Fibroblast of mammary gland (primary cell): ENCODE results near the gene LGR6.

ENCODE experiments used
- DNase-seq: peaks from one replicate; pipeline ENCODE4 v3.0.0-alpha.2; 2010; ENCODE audit warnings: low read depth
- H3K4me3 ChIP-seq: 2 replicates; pipeline ENCODE4 v1.5.1; 2011; ENCODE audit warnings: low read depth, mild to moderate bottlenecking, low read length, moderate library complexity; ENCODE audit not compliant: control insufficient read depth
- CTCF ChIP-seq: conservative IDR thresholded peaks from 2 replicates; pipeline ENCODE4 v1.5.1; 2011; ENCODE audit warnings: low read depth, low read length, inconsistent platforms; ENCODE audit not compliant: control insufficient read depth, insufficient read depth

LGR6 gene

GRCh38 chr1:202224453-202224852 lies 30.9 kb downstream of the LGR6 start:
- no peak for TF ChIP-seq CTCF
- no peak overlapping the region for H3K4me3 ChIP-seq
- no peak for DNase-seq

- TF ChIP-seq CTCF, result no peak
- no peak overlapping the region for H3K4me3 ChIP-seq
- DNase-seq, result no peak
These were observed 31.5 kb downstream of the LGR6 start for GRCh38 chr1:202225131-202225530.

- no peak for TF ChIP-seq CTCF
- DNase-seq, result no peak
- no peak overlapping the region for H3K4me3 ChIP-seq
These were observed 33.6 kb downstream of the LGR6 start for GRCh38 chr1:202227053-202227672.

GRCh38 chr1:202227997-202228401 lies 34.4 kb downstream of the LGR6 start:
- H3K4me3 ChIP-seq, result no peak overlapping the region
- no peak for TF ChIP-seq CTCF
- no peak for DNase-seq

GRCh38 chr1:202228484-202229122 lies 35.0 kb downstream of the LGR6 start:
- no peak for DNase-seq
- no peak overlapping the region for H3K4me3 ChIP-seq
- no peak for TF ChIP-seq CTCF

- no peak for DNase-seq
- TF ChIP-seq CTCF, result no peak
- H3K4me3 ChIP-seq, result no peak overlapping the region
These were observed 35.8 kb downstream of the LGR6 start for GRCh38 chr1:202229376-202229775.
